CD14-positive monocyte (primary cell): ENCODE results near the gene KIF16B. TPM values are rescaled to one million over a fixed set of nuclear protein-coding genes. Genes with fewer than 3 reads are reported as not detected.

Experiments used
- DNase-seq, 3 donors: peaks; one replicate each; pipeline ENCODE4 v3.0.0-alpha.2; 2011 to 2022
- H2AFZ ChIP-seq: 2 replicates; pipeline ENCODE4 v1.6.0; 2012; ENCODE audit warnings: mild to moderate bottlenecking, low read depth, low read length, inconsistent platforms; ENCODE audit not compliant: insufficient read depth, poor library complexity, severe bottlenecking
- H3K27ac ChIP-seq, 2 donors: 1 replicate in 1 of 2; 2 replicates in 1 of 2; pipeline ENCODE4 v1.5.1; 2012 to 2013; ENCODE audit warnings: low read length in 2 of 2, control low read depth in 1 of 2, inconsistent platforms in 1 of 2, low read depth in 1 of 2, mild to moderate bottlenecking in 1 of 2
- H3K27me3 ChIP-seq, 2 donors: one replicate each; pipeline versions ENCODE4 v1.6.0 to v1.6.1; 2011 to 2013; ENCODE audit warnings: low read length in 2 of 2; ENCODE audit not compliant: control insufficient read depth in 2 of 2, insufficient read depth in 2 of 2
- H3K36me3 ChIP-seq, 2 donors: replicated peaks in 1 of 2; 1 replicate in 1 of 2; 2 replicates in 1 of 2; pipeline versions ENCODE4 v1.5.1 to v1.6.1; 2012 to 2013; ENCODE audit warnings: low read length in 2 of 2, control low read depth in 1 of 2, inconsistent platforms in 1 of 2, mild to moderate bottlenecking in 1 of 2; ENCODE audit not compliant: insufficient read depth in 2 of 2, control insufficient read depth in 1 of 2
- H3K4me1 ChIP-seq, 2 donors: 1 replicate in 1 of 2; 2 replicates in 1 of 2; pipeline versions ENCODE4 v1.5.1 to v1.6.1; 2012 to 2013; ENCODE audit warnings: low read length in 2 of 2, control low read depth in 1 of 2, inconsistent platforms in 1 of 2, mild to moderate bottlenecking in 1 of 2, moderate library complexity in 1 of 2; ENCODE audit not compliant: insufficient read depth in 2 of 2, control insufficient read depth in 1 of 2
- H3K4me2 ChIP-seq: replicated peaks from 2 replicates; pipeline ENCODE3; 2012; ENCODE audit warnings: low read length, moderate library complexity, mild to moderate bottlenecking; ENCODE audit not compliant: poor library complexity, severe bottlenecking; ENCODE audit errors: extremely low read depth
- H3K4me3 ChIP-seq, 3 experiments: fragments of 200-600 bp in 1 of 3; sonication (generic) in 1 of 3; replicated peaks in 1 of 3; 1 replicate in 2 of 3; 2 replicates in 1 of 3; pipeline ENCODE4 v1.5.1; 2011 to 2013; ENCODE audit warnings: low read length in 3 of 3, mild to moderate bottlenecking in 3 of 3, control low read depth in 2 of 3, low read depth in 2 of 3, inconsistent platforms in 1 of 3, moderate library complexity in 1 of 3
- H3K79me2 ChIP-seq: 2 replicates; pipeline ENCODE4 v1.6.0; 2012; ENCODE audit warnings: mild to moderate bottlenecking, control low read depth, inconsistent platforms, low read length, moderate library complexity; ENCODE audit not compliant: insufficient read depth
- H3K9ac ChIP-seq: 2 replicates; pipeline ENCODE4 v1.6.0; 2017; ENCODE audit warnings: low read length, mild to moderate bottlenecking; ENCODE audit not compliant: insufficient read depth, poor library complexity, severe bottlenecking
- H3K9me3 ChIP-seq, 2 donors: replicated peaks in 1 of 2; 1 replicate in 1 of 2; 2 replicates in 1 of 2; pipeline versions ENCODE4 v1.5.1 to v1.6.1; 2012 to 2013; ENCODE audit warnings: low read length in 2 of 2, control low read depth in 1 of 2; ENCODE audit not compliant: control insufficient read depth in 1 of 2, insufficient read depth in 1 of 2
- H4K20me1 ChIP-seq: 2 replicates; pipeline ENCODE4 v1.6.0; 2012; ENCODE audit warnings: mild to moderate bottlenecking, low read length, control low read depth, moderate library complexity; ENCODE audit not compliant: insufficient read depth
- H3K27ac Mint-ChIP-seq, 7 donors: one replicate each; pipeline ENCODE4 v1.8.0; 2020; ENCODE audit warnings: mild to moderate bottlenecking in 7 of 7, mixed read lengths in 7 of 7, moderate library complexity in 6 of 7, inconsistent platforms in 2 of 7
- H3K27me3 Mint-ChIP-seq, 3 donors: one replicate each; pipeline ENCODE4 v1.8.0; 2021 to 2022; ENCODE audit warnings: low read depth in 3 of 3, mild to moderate bottlenecking in 3 of 3, mixed read lengths in 3 of 3, moderate library complexity in 3 of 3, inconsistent platforms in 1 of 3
- H3K36me3 Mint-ChIP-seq, 2 donors: one replicate each; pipeline ENCODE4 v1.8.0; 2020; ENCODE audit warnings: mixed read lengths in 2 of 2, inconsistent platforms in 1 of 2, mild to moderate bottlenecking in 1 of 2
- H3K4me1 Mint-ChIP-seq: one replicate; pipeline ENCODE4 v1.8.0; 2020; ENCODE audit warnings: mild to moderate bottlenecking, mixed read lengths
- H3K4me3 Mint-ChIP-seq, 2 donors: one replicate each; pipeline ENCODE4 v1.8.0; 2020; ENCODE audit warnings: mild to moderate bottlenecking in 2 of 2, mixed read lengths in 2 of 2, moderate library complexity in 1 of 2
- H3K9me3 Mint-ChIP-seq, 7 donors: one replicate each; pipeline ENCODE4 v1.8.0; 2020 to 2022; ENCODE audit warnings: mixed read lengths in 7 of 7, mild to moderate bottlenecking in 6 of 7, moderate library complexity in 6 of 7, inconsistent platforms in 2 of 7
- CTCF ChIP-seq: fragments of 200-600 bp; IDR thresholded peaks from one replicate; pipeline ENCODE4 v1.8.0; 2022; ENCODE audit warnings: antibody characterized with exemption, mild to moderate bottlenecking
- WGBS: methylation state at CpG from one replicate; pipeline ENCODE4 v1.1.5; 2013; ENCODE audit warnings: missing lambda C conversion rate; ENCODE audit not compliant: insufficient coverage; 5-methylcytosine and 5-hydroxymethylcytosine counted together
- intact Hi-C, 2 donors: fragments of 100-400 bp; cut with micrococcal nuclease; formaldehyde crosslinking; loops; one replicate each; pipeline versions ENCODE4 v1.15.0 to v1.15.1; 2023
- polyA plus RNA-seq, 3 donors: library from polyadenylated mRNA; depleted of rRNA in 1 of 3; unstranded in 2 of 3; stranded (reverse) in 1 of 3; fragments of 300-500 nt in 2 of 3; fragments of >200 nt in 1 of 3; fragmentation: Illumina TruSeq in 2 of 3; gene quantifications; 1 replicate in 2 of 3; 2 replicates in 1 of 3; pipeline ENCODE4 v1.2.3, GENCODE V29; 2012 to 2021

KIF16B gene
- polyA plus RNA-seq, 3 donors, result 0.89 to 2.9 (median 2.8) TPM

- Histone ChIP-seq H3K27me3 (no peaks in the 10 kb centered on the region), H3K4me1 (no peaks in the 10 kb centered on the region), H3K9me3 (no peaks in the 10 kb centered on the region), H4K20me1 (no peaks in the 10 kb centered on the region), H3K9ac (no peak overlapping the region), H3K4me3 (no peak overlapping the region), H3K36me3 (no peaks in the 10 kb centered on the region), H2AFZ (no peak overlapping the region), H3K4me2 (no peak overlapping the region), H3K79me2 (no peaks in the 10 kb centered on the region), H3K27ac (no peak overlapping the region)
- no peak for TF ChIP-seq CTCF
- intact Hi-C loops, result no loop called here
- peaks cover 0 to 8% (median 2%) of the 10 kb centered on the region in 7 donors for H3K9me3 Mint-ChIP-seq
- WGBS, result no CpG with 5 or more reads among the region's 1 CpG
- H3K36me3 Mint-ChIP-seq, result peaks cover 7 to 12% of the 10 kb centered on the region in 2 donors
- H3K27me3 Mint-ChIP-seq, result no peaks in the 10 kb centered on the region
- peaks cover 2% of the 10 kb centered on the region for H3K4me1 Mint-ChIP-seq
- no peak overlapping the region for H3K4me3 Mint-ChIP-seq
- no peak for DNase-seq
- H3K27ac Mint-ChIP-seq, result no peak overlapping the region
Measured at GRCh38 chr20:16451982-16452381, 121.3 kb downstream of the KIF16B start.

- no peak for TF ChIP-seq CTCF
- Mint-ChIP-seq H3K36me3 (peaks cover 7 to 12% of the 10 kb centered on the region in 2 donors), H3K27ac (no peak overlapping the region), H3K27me3 (no peaks in the 10 kb centered on the region), H3K9me3 (peaks cover 0 to 8% (median 2%) of the 10 kb centered on the region in 7 donors), H3K4me1 (peaks cover 2% of the 10 kb centered on the region), H3K4me3 (no peak overlapping the region)
- intact Hi-C loops, result no loop called here
- Histone ChIP-seq H3K36me3 (no peaks in the 10 kb centered on the region), H3K9ac (no peak overlapping the region), H3K4me3 (no peak overlapping the region), H2AFZ (no peak overlapping the region), H3K4me1 (no peaks in the 10 kb centered on the region), H3K27me3 (no peaks in the 10 kb centered on the region), H3K4me2 (no peak overlapping the region), H3K79me2 (no peaks in the 10 kb centered on the region), H3K9me3 (no peaks in the 10 kb centered on the region), H4K20me1 (no peaks in the 10 kb centered on the region), H3K27ac (no peak overlapping the region)
- WGBS, result no CpG with 5 or more reads among the region's 8 CpGs
- no peak for DNase-seq
Measured at GRCh38 chr20:16451001-16451400, 122.2 kb downstream of the KIF16B start.
